A549 treated with Mapracorat at 1 μM for 4 hours (cell line): Measurements from ENCODE around the gene WRAP53. TPM values are rescaled to one million over a fixed set of nuclear protein-coding genes. Genes with fewer than 3 reads are reported as not detected.

Source experiments
- total RNA-seq: library from RNA; stranded (reverse); fragments of 200-300 nt; extraction: Qiagen RNA extraction; gene quantifications from 5 replicates; pipeline ENCODE4 v1.2.3, GENCODE V29; 2022

Gene WRAP53
- 32.1 to 42.0 TPM (median 40.9 TPM) in 5 replicates for total RNA-seq

DNA sequence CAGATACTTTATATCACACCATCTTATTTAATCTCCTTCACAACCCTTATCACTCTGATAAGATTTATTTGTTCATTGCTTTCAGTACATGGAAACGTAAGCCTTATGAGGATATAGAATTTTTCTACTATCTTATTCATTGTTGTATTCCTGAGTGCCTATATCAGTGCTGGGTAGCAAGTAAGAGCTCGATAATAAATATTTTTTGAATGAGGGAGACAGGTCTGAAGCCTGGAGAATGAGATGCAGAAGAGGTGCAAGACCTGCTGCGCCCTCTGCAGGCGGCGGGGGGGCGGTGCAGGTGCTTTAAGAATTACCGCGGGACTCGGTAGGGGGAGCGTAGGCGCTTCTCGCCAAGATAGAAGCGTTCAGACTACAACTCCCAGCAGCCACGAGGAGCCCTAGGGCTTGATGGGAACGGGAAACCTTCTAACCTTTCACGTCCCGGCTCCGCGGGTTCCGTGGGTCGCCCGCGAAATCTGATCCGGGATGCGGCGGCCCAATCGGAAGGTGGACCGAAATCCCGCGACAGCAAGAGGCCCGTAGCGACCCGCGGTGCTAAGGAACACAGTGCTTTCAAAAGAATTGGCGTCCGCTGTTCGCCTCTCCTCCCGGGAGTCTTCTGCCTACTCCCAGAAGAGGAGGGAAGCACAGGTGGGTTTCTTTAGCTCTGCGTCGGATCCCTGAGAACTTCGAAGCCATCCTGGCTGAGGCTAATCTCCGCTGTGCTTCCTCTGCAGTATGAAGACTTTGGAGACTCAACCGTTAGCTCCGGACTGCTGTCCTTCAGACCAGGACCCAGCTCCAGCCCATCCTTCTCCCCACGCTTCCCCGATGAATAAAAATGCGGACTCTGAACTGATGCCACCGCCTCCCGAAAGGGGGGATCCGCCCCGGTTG is at the start of gene WRAP53:
TSS of gene WRAP53 (plus strand) at position 570 of the 900 bp plus-strand sequence. CDS start at position 742, 172 bp downstream.

GRCh38 chr17:7650509-7651096 is 37.7 kb upstream of the WRAP53 start, which contains the start of gene ATP1B2:
Gene ATP1B2 (plus strand): TSS chr17:7650926. CDS start chr17:7651519, 593 bp downstream.

GRCh38 chr17:7687072-7687907 is 987 bp upstream of the WRAP53 start, which contains the start of gene TP53:
Gene TP53 (minus strand): TSS chr17:7687490. CDS start chr17:7676594, 10,896 bp downstream.

GRCh38 chr17:7704601-7705268 is 16.5 kb downstream of the WRAP53 start, which contains the start of gene EFNB3:
Gene EFNB3 (plus strand): TSS chr17:7705202. CDS start chr17:7705599, 397 bp downstream.

GRCh38 chr17:7716901-7717755 is 28.9 kb downstream of the WRAP53 start, which contains the start of gene DNAH2:
Gene DNAH2 (plus strand): TSS chr17:7717744. CDS start chr17:7719735, 1,991 bp downstream.

Other genes with a start within 250 kb of the WRAP53 start
- gene FGF11, start 249.0 kb upstream of the WRAP53 start, total RNA-seq, result 0.82 to 1.3 TPM (median 0.82 TPM) in 5 replicates
- 8.2 to 10.6 TPM (median 8.6 TPM) in 5 replicates for gene CHRNB1, start 243.4 kb upstream of the WRAP53 start, total RNA-seq
- gene ZBTB4, start 208.8 kb upstream of the WRAP53 start, total RNA-seq, result 20.5 to 25.6 TPM (median 24.4 TPM) in 5 replicates
- 0.07 TPM in 1 of 5 replicates, not detected in the others for gene SLC35G6, start 207.0 kb upstream of the WRAP53 start, total RNA-seq
- 56.9 to 82.2 TPM (median 79.5 TPM) in 5 replicates for gene POLR2A, start 204.1 kb upstream of the WRAP53 start, total RNA-seq
- 10.0 to 13.5 TPM (median 10.9 TPM) in 5 replicates for gene TNFSF12, start 139.4 kb upstream of the WRAP53 start, total RNA-seq
- 0.70 to 1.2 TPM (median 1.0 TPM) in 5 replicates for gene TNFSF13, start 129.7 kb upstream of the WRAP53 start, total RNA-seq
- 92.9 to 104 TPM (median 96.8 TPM) in 5 replicates for gene SENP3, start 126.6 kb upstream of the WRAP53 start, total RNA-seq
- 26.4 to 36.3 TPM (median 34.8 TPM) in 5 replicates for gene CD68, start 108.8 kb upstream of the WRAP53 start, total RNA-seq
- 114 to 148 TPM (median 118 TPM) in 5 replicates for gene MPDU1, start 104.6 kb upstream of the WRAP53 start, total RNA-seq
- gene SOX15, start 98.4 kb upstream of the WRAP53 start, total RNA-seq, result 0.16 to 0.52 TPM (median 0.34 TPM) in 5 replicates
- 51.9 to 59.1 TPM (median 57.7 TPM) in 5 replicates for gene FXR2, start 73.6 kb upstream of the WRAP53 start, total RNA-seq
- 64.6 to 86.2 TPM (median 81.5 TPM) in 5 replicates for gene SAT2, start 60.7 kb upstream of the WRAP53 start, total RNA-seq
- 0.31 to 0.69 TPM (median 0.67 TPM) in 5 replicates for gene SHBG, start 58.3 kb upstream of the WRAP53 start, total RNA-seq
- 0.08 to 0.45 TPM (median 0.10 TPM) in 5 replicates for gene ATP1B2, start 37.6 kb upstream of the WRAP53 start, total RNA-seq
- gene TP53, start 987 bp upstream of the WRAP53 start, total RNA-seq, result 41.5 to 46.5 TPM (median 42.4 TPM) in 5 replicates
- 1.1 to 1.3 TPM (median 1.2 TPM) in 5 replicates for gene EFNB3, start 16.7 kb downstream of the WRAP53 start, total RNA-seq
- 0.01 to 0.02 TPM (median 0.01 TPM) in 4 of 5 replicates, not detected in the other for gene DNAH2, start 29.3 kb downstream of the WRAP53 start, total RNA-seq
- gene KDM6B, start 145.7 kb downstream of the WRAP53 start, total RNA-seq, result 12.6 to 18.3 TPM (median 15.3 TPM) in 5 replicates
- gene TMEM88, start 166.6 kb downstream of the WRAP53 start, total RNA-seq, result 0.33 to 1.1 TPM (median 0.63 TPM) in 5 replicates
- gene NAA38, start 169.1 kb downstream of the WRAP53 start, total RNA-seq, result 189 to 232 TPM (median 231 TPM) in 5 replicates
- 19.3 to 20.9 TPM (median 19.8 TPM) in 5 replicates for gene CYB5D1, start 169.5 kb downstream of the WRAP53 start, total RNA-seq
- gene CHD3, start 200.3 kb downstream of the WRAP53 start, total RNA-seq, result 58.9 to 64.5 TPM (median 61.3 TPM) in 5 replicates
- gene RNF227, start 227.8 kb downstream of the WRAP53 start, total RNA-seq, result 0.98 to 2.0 TPM (median 1.2 TPM) in 5 replicates
- gene KCNAB3, start 241.4 kb downstream of the WRAP53 start, total RNA-seq, result 1.7 to 3.9 TPM (median 2.6 TPM) in 5 replicates
- 294 to 356 TPM (median 306 TPM) in 5 replicates for gene TRAPPC1, start 243.5 kb downstream of the WRAP53 start, total RNA-seq
- gene CNTROB, start 243.7 kb downstream of the WRAP53 start, total RNA-seq, result 37.3 to 47.1 TPM (median 40.3 TPM) in 5 replicates